ENCODE results near the gene SNTB2. TPM values are rescaled to one million over a fixed set of nuclear protein-coding genes. Genes with fewer than 3 reads are reported as not detected.

SNTB2 gene
- total and polyA plus RNA-seq, 2 of the 13 experiments (the other 11 are each of a cell fraction or from before 2014, with no cell fraction given), result 11.5 to 19.2 TPM

GRCh38 chr16:69150146-69150865, 36.7 kb upstream of the SNTB2 start (continued):
- TF ChIP-seq CTCF (CRISPR knock-in tag; IDR thresholded peaks at IDR 0.05) (peak; percentile 84), GATAD2A (CRISPR knock-in tag; IDR thresholded peaks at IDR 0.05) (0 out of 2 replicates have a peak, but pooled peaks have one; percentile 16)

DNA sequence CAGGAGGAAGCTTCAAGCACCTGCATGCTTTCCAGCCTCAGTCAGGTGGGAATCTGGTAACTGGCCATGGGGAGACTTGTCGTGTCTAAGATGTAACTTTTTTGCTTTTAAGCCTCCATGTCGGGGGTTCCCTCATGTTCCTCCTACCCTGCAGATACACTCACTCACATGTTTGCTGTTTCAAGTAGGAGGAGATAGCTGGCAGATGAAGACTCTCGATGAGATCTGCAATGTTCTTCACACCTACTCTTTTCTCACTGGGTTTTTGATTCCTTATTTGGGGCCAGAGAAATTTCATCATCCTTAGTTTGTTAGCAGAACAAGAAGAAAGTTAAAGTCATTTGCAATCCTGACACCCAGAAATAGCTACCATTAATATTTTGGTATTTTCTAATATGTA, 29.8 kb upstream of the SNTB2 start:
- no peak overlapping the region for H3K9ac ChIP-seq (ENCODE audit: insufficient read depth, low read depth, low read length)
- no peak overlapping the region for H3K27ac ChIP-seq (ENCODE audit: extremely low read length, insufficient read depth, low read length)
- ChIA-PET CTCF (ENCODE audit: low intra/inter-chr PET ratio, low total read pairs) (no interaction called here), POLR2A (interaction anchor here (1.2 kb wide), 1 partner anchor 24 kb away, joined by 3 read pairs; no protein-coding TSS in a partner anchor)
- FAIRE-seq, result no peak
- WGBS (ENCODE audit: low lambda C conversion rate), result 96% methylated on average over 3 of the region's 3 CpGs
- no peaks in the 10 kb centered on the region for H4K20me1 ChIP-seq (ENCODE audit: insufficient read depth, low read length)
- in situ Hi-C loops (cut with HindIII; ENCODE audit: extremely low pct_ligation_motif_present, low pct_unique_long_range_greater_than_20kb), result no loop called here
- no peaks in the 10 kb centered on the region for H3K79me2 ChIP-seq (ENCODE audit: insufficient read depth, low read length)
- H3K9me3 ChIP-seq (ENCODE audit: low read length), result no peaks in the 10 kb centered on the region
- TF ChIP-seq, protein P1, sequence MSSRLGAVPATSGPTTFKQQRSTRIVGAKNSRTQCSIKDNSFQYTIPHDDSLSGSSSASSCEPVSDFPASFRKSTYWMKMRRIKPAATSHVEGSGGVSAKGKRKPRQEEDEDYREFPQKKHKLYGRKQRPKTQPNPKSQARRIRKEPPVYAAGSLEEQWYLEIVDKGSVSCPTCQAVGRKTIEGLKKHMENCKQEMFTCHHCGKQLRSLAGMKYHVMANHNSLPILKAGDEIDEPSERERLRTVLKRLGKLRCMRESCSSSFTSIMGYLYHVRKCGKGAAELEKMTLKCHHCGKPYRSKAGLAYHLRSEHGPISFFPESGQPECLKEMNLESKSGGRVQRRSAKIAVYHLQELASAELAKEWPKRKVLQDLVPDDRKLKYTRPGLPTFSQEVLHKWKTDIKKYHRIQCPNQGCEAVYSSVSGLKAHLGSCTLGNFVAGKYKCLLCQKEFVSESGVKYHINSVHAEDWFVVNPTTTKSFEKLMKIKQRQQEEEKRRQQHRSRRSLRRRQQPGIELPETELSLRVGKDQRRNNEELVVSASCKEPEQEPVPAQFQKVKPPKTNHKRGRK (CRISPR knock-in tag; IDR thresholded peaks at IDR 0.05), result no peak
- TF ChIP-seq ZNF772 (CRISPR knock-in tag; IDR thresholded peaks at IDR 0.05) (no peak), TAF1 (CRISPR knock-in tag; IDR thresholded peaks at IDR 0.05) (no peak), ZNF766 (CRISPR knock-in tag; IDR thresholded peaks at IDR 0.05; ENCODE audit: borderline replicate concordance) (no peak), ZNF746 (CRISPR knock-in tag; IDR thresholded peaks at IDR 0.05) (no peak), ZNF20 (CRISPR knock-in tag; IDR thresholded peaks at IDR 0.05) (no peak), ZNF382 (CRISPR knock-in tag; IDR thresholded peaks at IDR 0.05; ENCODE audit: borderline replicate concordance) (no peak), KAT8 (CRISPR knock-in tag; IDR thresholded peaks at IDR 0.05) (no peak), ZNF282 (IDR thresholded peaks at IDR 0.05; ENCODE audit: partially characterized antibody) (no peak)
- no peak overlapping the region for H2AFZ ChIP-seq (ENCODE audit: low read length)
- peaks cover 32 to 84% of the 10 kb centered on the region in 2 experiments for H3K36me3 ChIP-seq (replicated peaks in 1 of 2; ENCODE audit: control insufficient read depth in 1 of 2, insufficient read depth in 2 of 2, low read length in 2 of 2)
- no peak for ATAC-seq
- no peak overlapping the region for H3K4me2 ChIP-seq (ENCODE audit: low read depth, low read length)
- H3K27me3 ChIP-seq (ENCODE audit: control insufficient read depth in 1 of 2, insufficient read depth in 2 of 2, low read length in 2 of 2), result no peaks in the 10 kb centered on the region
- H3K4me3 ChIP-seq (replicated peaks in 1 of 3; ENCODE audit: insufficient read depth in 1 of 3, low read depth in 2 of 3, low read length in 3 of 3), result no peak overlapping the region
- no TSS peak for BruUV-seq (replicated peaks)
- intact Hi-C loops (cut with micrococcal nuclease; ENCODE audit: unreplicated experiment), result no loop called here
- peaks cover 18% of the 10 kb centered on the region for H3K4me1 ChIP-seq (ENCODE audit: insufficient read depth, low read length)
- no peak for DNase-seq (ENCODE audit: low spot score)
